Mesenchymal stem cell (in vitro differentiated cells and primary cell): ENCODE measurements around the gene PAPLN.

ENCODE experiments used
- DNase-seq: peaks from one replicate; pipeline ENCODE4 v3.0.0-alpha.2; 2013
- H2AFZ ChIP-seq: one replicate; pipeline ENCODE4 v1.6.1; 2013; ENCODE audit warnings: low read depth, mild to moderate bottlenecking, control low read depth, inconsistent platforms, low read length, moderate library complexity
- H2AK5ac ChIP-seq: 2 replicates; pipeline ENCODE4 v1.6.1; 2013; ENCODE audit warnings: low read length, moderate library complexity, mild to moderate bottlenecking, inconsistent platforms; ENCODE audit not compliant: severe bottlenecking
- H2BK120ac ChIP-seq: one replicate; pipeline ENCODE4 v1.6.1; 2013; ENCODE audit warnings: low read depth, mild to moderate bottlenecking, inconsistent platforms, low read length, moderate library complexity
- H2BK12ac ChIP-seq, 2 experiments: one replicate each; pipeline ENCODE4 v1.6.1; 2013; ENCODE audit warnings: inconsistent platforms in 2 of 2, low read length in 2 of 2, mild to moderate bottlenecking in 2 of 2, moderate library complexity in 2 of 2, control low read depth in 1 of 2
- H2BK15ac ChIP-seq: one replicate; pipeline ENCODE4 v1.6.1; 2013; ENCODE audit warnings: mild to moderate bottlenecking, low read depth, inconsistent platforms; ENCODE audit not compliant: poor library complexity, severe bottlenecking
- H2BK5ac ChIP-seq: 2 replicates; pipeline ENCODE4 v1.6.1; 2013; ENCODE audit warnings: low read depth, mild to moderate bottlenecking, low read length, control low read depth, inconsistent platforms; ENCODE audit not compliant: poor library complexity, severe bottlenecking
- H3K14ac ChIP-seq, 2 experiments: one replicate each; pipeline ENCODE4 v1.6.1; 2013; ENCODE audit warnings: inconsistent platforms in 2 of 2, low read length in 2 of 2, control low read depth in 1 of 2, mild to moderate bottlenecking in 1 of 2, moderate library complexity in 1 of 2
- H3K18ac ChIP-seq, 2 experiments: one replicate each; pipeline ENCODE4 v1.6.1; 2013; ENCODE audit warnings: inconsistent platforms in 2 of 2, low read length in 2 of 2, control low read depth in 1 of 2, low read depth in 1 of 2, mild to moderate bottlenecking in 1 of 2
- H3K23ac ChIP-seq, 2 experiments: one replicate each; pipeline ENCODE4 v1.6.1; 2013; ENCODE audit warnings: inconsistent platforms in 2 of 2, low read length in 2 of 2, mild to moderate bottlenecking in 2 of 2, moderate library complexity in 2 of 2, control low read depth in 1 of 2
- H3K27ac ChIP-seq: 2 replicates; pipeline ENCODE4 v1.5.1; 2013; ENCODE audit warnings: mild to moderate bottlenecking, moderate library complexity, low read length, control low read depth, inconsistent platforms; ENCODE audit not compliant: poor library complexity, severe bottlenecking
- H3K27me3 ChIP-seq, 2 experiments: 2 replicates each; pipeline versions ENCODE4 v1.6.1 to v1.7.0; 2013; ENCODE audit warnings: low read length in 2 of 2, mild to moderate bottlenecking in 2 of 2, moderate library complexity in 2 of 2, control low read depth in 1 of 2, inconsistent platforms in 1 of 2; ENCODE audit not compliant: control insufficient read depth in 1 of 2, insufficient read depth in 1 of 2
- H3K36me3 ChIP-seq, 2 experiments: 2 replicates each; pipeline versions ENCODE4 v1.6.1 to v1.7.0; 2013; ENCODE audit warnings: low read length in 2 of 2, control low read depth in 1 of 2, inconsistent platforms in 1 of 2, low read depth in 1 of 2, mild to moderate bottlenecking in 1 of 2; ENCODE audit not compliant: insufficient read depth in 2 of 2, control insufficient read depth in 1 of 2
- H3K4ac ChIP-seq, 2 experiments: one replicate each; pipeline ENCODE4 v1.6.1; 2013; ENCODE audit warnings: inconsistent platforms in 2 of 2, low read length in 2 of 2, mild to moderate bottlenecking in 2 of 2, moderate library complexity in 2 of 2, control low read depth in 1 of 2, low read depth in 1 of 2
- H3K4me1 ChIP-seq: 2 replicates; pipeline ENCODE4 v1.6.1; 2013; ENCODE audit warnings: low read depth, low read length, control low read depth; ENCODE audit not compliant: control insufficient read depth, insufficient read depth
- H3K4me2 ChIP-seq: 2 replicates; pipeline ENCODE4 v1.6.1; 2013; ENCODE audit warnings: low read length, mild to moderate bottlenecking, inconsistent platforms; ENCODE audit not compliant: poor library complexity, severe bottlenecking
- H3K4me3 ChIP-seq, 2 experiments: 2 replicates each; pipeline versions ENCODE4 v1.5.1 to v1.7.0; 2013; ENCODE audit warnings: low read length in 2 of 2, mild to moderate bottlenecking in 2 of 2, control low read depth in 1 of 2, low read depth in 1 of 2; ENCODE audit not compliant: insufficient read depth in 1 of 2
- H3K79me1 ChIP-seq: replicated peaks from 2 replicates; pipeline ENCODE4 v1.6.1; 2013; ENCODE audit warnings: mild to moderate bottlenecking, control low read depth, low read length, inconsistent platforms; ENCODE audit not compliant: poor library complexity, severe bottlenecking
- H3K9ac ChIP-seq: 2 replicates; pipeline ENCODE4 v1.7.0; 2013; ENCODE audit warnings: mild to moderate bottlenecking, low read length, moderate library complexity
- H3K9me3 ChIP-seq: 2 replicates; pipeline ENCODE4 v1.7.0; 2013; ENCODE audit warnings: mild to moderate bottlenecking, low read length; ENCODE audit not compliant: control insufficient read depth
- H4K8ac ChIP-seq: one replicate; pipeline ENCODE4 v1.6.1; 2013; ENCODE audit warnings: inconsistent platforms, mild to moderate bottlenecking, low read length, moderate library complexity
- H4K91ac ChIP-seq: one replicate; pipeline ENCODE4 v1.6.1; 2013; ENCODE audit warnings: mild to moderate bottlenecking, low read length, inconsistent platforms
- WGBS: methylation state at CpG from one replicate; pipeline ENCODE4 v1.1.7; 2013; ENCODE audit warnings: mixed read lengths; 5-methylcytosine and 5-hydroxymethylcytosine counted together

The PAPLN gene

GRCh38 chr14:73258076-73258475, 20.8 kb downstream of the PAPLN start:
- 84% methylated on average over 4 of the region's 4 CpGs for WGBS

GRCh38 chr14:73258845-73259611, 21.7 kb downstream of the PAPLN start:
- 86% methylated on average over 19 of the region's 20 CpGs for WGBS
- no peak for DNase-seq

More at GRCh38 chr14:73258076-73258475, 20.8 kb downstream of the PAPLN start:
- peaks cover 3% of the 10 kb centered on the region for H3K79me1 ChIP-seq
- DNase-seq, result no peak
- no peak overlapping the region for H2BK12ac ChIP-seq
- H4K8ac ChIP-seq, result no peak overlapping the region
- no peak overlapping the region for H2AFZ ChIP-seq
- no peak overlapping the region for H3K14ac ChIP-seq
- H3K9me3 ChIP-seq, result no peaks in the 10 kb centered on the region
- no peak overlapping the region for H2AK5ac ChIP-seq
- H3K27ac ChIP-seq, result no peak overlapping the region
- H3K4me3 ChIP-seq, result no peak overlapping the region
- no peak overlapping the region for H2BK5ac ChIP-seq
- H3K4me2 ChIP-seq, result no peak overlapping the region
- peaks cover 11% of the 10 kb centered on the region for H3K4me1 ChIP-seq
- H2BK15ac ChIP-seq, result no peak overlapping the region
- H3K36me3 ChIP-seq, result peaks cover 3 to 74% of the 10 kb centered on the region in 2 experiments
- no peak overlapping the region for H4K91ac ChIP-seq
- no peak overlapping the region for H3K4ac ChIP-seq
- H3K18ac ChIP-seq, result no peak overlapping the region
- no peak overlapping the region for H3K23ac ChIP-seq
- H2BK120ac ChIP-seq, result no peak overlapping the region
- no peak overlapping the region for H3K9ac ChIP-seq
- H3K27me3 ChIP-seq, result no peaks in the 10 kb centered on the region

GRCh38 chr14:73259837-73260236, 22.5 kb downstream of the PAPLN start:
- H3K14ac ChIP-seq, result no peak overlapping the region
- no peaks in the 10 kb centered on the region for H3K9me3 ChIP-seq
- H2BK15ac ChIP-seq, result no peak overlapping the region
- H3K36me3 ChIP-seq, result peaks cover 3 to 74% of the 10 kb centered on the region in 2 experiments
- no peak overlapping the region for H2AFZ ChIP-seq
- no peak overlapping the region for H4K8ac ChIP-seq
- whole genome bisulfite sequencing, result 78% methylated on average over 9 of the region's 9 CpGs
- H3K27me3 ChIP-seq, result no peaks in the 10 kb centered on the region
- H2BK120ac ChIP-seq, result no peak overlapping the region
- no peak overlapping the region for H3K4ac ChIP-seq
- no peak overlapping the region for H3K23ac ChIP-seq
- H2BK12ac ChIP-seq, result no peak overlapping the region
- H3K79me1 ChIP-seq, result peaks cover 2% of the 10 kb centered on the region
- H3K18ac ChIP-seq, result no peak overlapping the region
- no peak overlapping the region for H2AK5ac ChIP-seq
- no peak overlapping the region for H3K4me3 ChIP-seq
- no peaks in the 10 kb centered on the region for H3K4me1 ChIP-seq
- no peak overlapping the region for H3K27ac ChIP-seq
- H4K91ac ChIP-seq, result no peak overlapping the region
- H3K9ac ChIP-seq, result no peak overlapping the region
- no peak overlapping the region for H2BK5ac ChIP-seq
- H3K4me2 ChIP-seq, result no peak overlapping the region
- no peak for DNase-seq

More at GRCh38 chr14:73258845-73259611, 21.7 kb downstream of the PAPLN start:
- no peak overlapping the region for H3K18ac ChIP-seq
- H3K9ac ChIP-seq, result no peak overlapping the region
- no peak overlapping the region for H3K14ac ChIP-seq
- peaks cover 3 to 74% of the 10 kb centered on the region in 2 experiments for H3K36me3 ChIP-seq
- no peak overlapping the region for H3K4me3 ChIP-seq
- H3K27ac ChIP-seq, result no peak overlapping the region
- H4K8ac ChIP-seq, result no peak overlapping the region
- H2BK12ac ChIP-seq, result no peak overlapping the region
- H3K9me3 ChIP-seq, result no peaks in the 10 kb centered on the region
- peaks cover 2% of the 10 kb centered on the region for H3K79me1 ChIP-seq
- no peaks in the 10 kb centered on the region for H3K27me3 ChIP-seq
- H2BK5ac ChIP-seq, result no peak overlapping the region
- no peak overlapping the region for H3K4ac ChIP-seq
- no peak overlapping the region for H3K4me2 ChIP-seq
- no peak overlapping the region for H2AFZ ChIP-seq
- no peak overlapping the region for H3K23ac ChIP-seq
- no peak overlapping the region for H4K91ac ChIP-seq
- H2BK120ac ChIP-seq, result no peak overlapping the region
- H2BK15ac ChIP-seq, result no peak overlapping the region
- H2AK5ac ChIP-seq, result no peak overlapping the region
- H3K4me1 ChIP-seq, result peaks cover 3% of the 10 kb centered on the region

GRCh38 chr14:73260574-73260973, 23.3 kb downstream of the PAPLN start:
- H2BK15ac ChIP-seq, result no peak overlapping the region
- H4K91ac ChIP-seq, result no peak overlapping the region
- no peak overlapping the region for H3K4me2 ChIP-seq
- no peak overlapping the region for H4K8ac ChIP-seq
- no peak overlapping the region for H2BK12ac ChIP-seq
- H3K9ac ChIP-seq, result no peak overlapping the region
- no peak overlapping the region for H3K14ac ChIP-seq
- peaks cover 2% of the 10 kb centered on the region for H3K79me1 ChIP-seq
- H3K18ac ChIP-seq, result no peak overlapping the region
- H3K4me3 ChIP-seq, result no peak overlapping the region
- no peaks in the 10 kb centered on the region for H3K27me3 ChIP-seq
- H3K36me3 ChIP-seq, result peaks cover 0 to 73% of the 10 kb centered on the region in 2 experiments
- no peak overlapping the region for H2BK5ac ChIP-seq
- H2AK5ac ChIP-seq, result no peak overlapping the region
- H3K4ac ChIP-seq, result no peak overlapping the region
- H3K27ac ChIP-seq, result no peak overlapping the region
- 83% methylated on average over 11 of the region's 11 CpGs for WGBS
- H3K23ac ChIP-seq, result no peak overlapping the region
- H3K4me1 ChIP-seq, result no peaks in the 10 kb centered on the region
- H3K9me3 ChIP-seq, result no peaks in the 10 kb centered on the region
- no peak for DNase-seq
- no peak overlapping the region for H2BK120ac ChIP-seq
- no peak overlapping the region for H2AFZ ChIP-seq
